ENCODE measurements around the gene BHMT.

DNA sequence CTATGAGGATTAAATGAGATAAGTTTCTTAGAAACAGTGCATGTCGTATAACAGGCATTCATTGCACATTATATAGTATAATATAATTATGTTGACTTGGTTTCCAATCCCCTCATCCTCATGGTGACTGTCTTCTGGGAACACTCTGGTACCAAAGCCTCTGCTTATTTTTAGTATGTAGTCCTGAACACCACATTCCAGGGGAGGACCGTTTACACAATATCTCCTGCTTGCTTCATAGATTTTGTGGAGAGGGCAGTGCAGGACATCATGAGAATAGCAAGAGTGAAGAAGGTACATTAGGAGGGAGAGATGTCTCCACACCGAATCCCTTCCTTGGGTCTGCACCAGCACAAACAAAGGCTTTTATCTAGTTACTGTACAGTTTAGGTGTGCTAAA is 20.5 kb upstream of the BHMT start:
- TF ChIP-seq RAD21 (IDR thresholded peaks at IDR 0.05; ENCODE audit: low read length) = no peak
- no peak for TF ChIP-seq RFX5 (IDR thresholded peaks at IDR 0.05; ENCODE audit: low read depth, low read length)

Data from IMR-90 (cell line).